DND-41 (cell line): ENCODE data around the gene EPHB2.

Experiments
- ATAC-seq: fragments of 200-7000 bp; cut with Tn5 transposase; 3 replicates; pipeline ENCODE4 v1.9.1; 2021; ENCODE audit warnings: low read depth; ENCODE audit not compliant: insufficient read depth
- DNase-seq: peaks from one replicate; pipeline ENCODE4 v3.0.0-alpha.2; 2020
- H2AFZ ChIP-seq: 2 replicates; pipeline ENCODE4 v1.6.0; 2012; ENCODE audit warnings: low read depth, low read length
- H3K27ac ChIP-seq: 2 replicates; pipeline ENCODE4 v1.5.1; 2012; ENCODE audit warnings: low read length, inconsistent platforms
- H3K27me3 ChIP-seq: fragments of 200-600 bp; sonication (generic); 2 replicates; pipeline ENCODE4 v1.6.0; 2012; ENCODE audit warnings: low read length, mild to moderate bottlenecking, inconsistent platforms; ENCODE audit not compliant: insufficient read depth, poor library complexity
- H3K36me3 ChIP-seq: 2 replicates; pipeline ENCODE4 v1.5.1; 2012; ENCODE audit warnings: low read length, inconsistent platforms; ENCODE audit not compliant: insufficient read depth
- H3K4me1 ChIP-seq: 2 replicates; pipeline ENCODE4 v1.5.1; 2012; ENCODE audit warnings: mild to moderate bottlenecking, low read length; ENCODE audit not compliant: insufficient read depth
- H3K4me2 ChIP-seq: 2 replicates; pipeline ENCODE4 v1.6.0; 2012; ENCODE audit warnings: mild to moderate bottlenecking, moderate library complexity, low read length, inconsistent platforms; ENCODE audit not compliant: insufficient read depth
- H3K4me3 ChIP-seq, 2 experiments: fragments of 200-600 bp in 1 of 2; shearing (Covaris generic) in 1 of 2; 2 replicates each; pipeline ENCODE4 v1.5.1; 2012 to 2016; ENCODE audit warnings: inconsistent platforms in 2 of 2, low read length in 2 of 2, mild to moderate bottlenecking in 2 of 2, low read depth in 1 of 2, moderate library complexity in 1 of 2
- H3K79me2 ChIP-seq: 2 replicates; pipeline ENCODE4 v1.6.0; 2012; ENCODE audit warnings: low read length, inconsistent platforms; ENCODE audit not compliant: insufficient read depth
- H3K9ac ChIP-seq: 2 replicates; pipeline ENCODE4 v1.6.0; 2012; ENCODE audit warnings: low read depth, mild to moderate bottlenecking, inconsistent platforms, low read length, moderate library complexity
- H3K9me3 ChIP-seq: 2 replicates; pipeline ENCODE4 v1.5.1; 2012; ENCODE audit warnings: low read length, moderate library complexity, mild to moderate bottlenecking, inconsistent platforms; ENCODE audit not compliant: insufficient read depth, severe bottlenecking
- H4K20me1 ChIP-seq: 2 replicates; pipeline ENCODE4 v1.6.0; 2012; ENCODE audit warnings: low read length; ENCODE audit not compliant: insufficient read depth
- CTCF ChIP-seq: IDR thresholded peaks from 2 replicates; pipeline ENCODE4 v1.5.1; 2012; ENCODE audit warnings: borderline replicate concordance, low read length, moderate library complexity, mild to moderate bottlenecking; ENCODE audit not compliant: poor library complexity, severe bottlenecking; ENCODE audit errors: extremely low read depth
- EZH2 ChIP-seq: IDR thresholded peaks from 3 replicates; pipeline ENCODE4 v1.6.1; 2012; ENCODE audit warnings: borderline replicate concordance, low read depth, mild to moderate bottlenecking, moderate library complexity, low read length, inconsistent platforms; ENCODE audit not compliant: severe bottlenecking

The EPHB2 gene

GRCh38 chr1:22792396-22793160, 81.9 kb downstream of the EPHB2 start:
- Histone ChIP-seq H3K27ac (no peak overlapping the region), H3K4me1 (no peaks in the 10 kb centered on the region), H2AFZ (no peak overlapping the region), H3K4me3 (no peak overlapping the region), H3K9me3 (no peaks in the 10 kb centered on the region), H3K36me3 (no peaks in the 10 kb centered on the region), H3K79me2 (no peaks in the 10 kb centered on the region), H4K20me1 (no peaks in the 10 kb centered on the region), H3K9ac (no peak overlapping the region), H3K27me3 (peaks cover 22% of the 10 kb centered on the region), H3K4me2 (no peak overlapping the region)
- DNase-seq, result no peak
- no peak for ATAC-seq
- TF ChIP-seq EZH2 (no peak), CTCF (no peak)

- H2AFZ ChIP-seq, result no peak overlapping the region
- no peak overlapping the region for H3K4me3 ChIP-seq
- H3K4me1 ChIP-seq, result no peaks in the 10 kb centered on the region
- DNase-seq (no peak), ATAC-seq (no peak)
- peaks cover 4% of the 10 kb centered on the region; the same call in 1 of the 2 replicates for H4K20me1 ChIP-seq
- no peaks in the 10 kb centered on the region for H3K36me3 ChIP-seq
- H3K79me2 ChIP-seq, result no peaks in the 10 kb centered on the region
- H3K27me3 ChIP-seq, result peaks cover 28% of the 10 kb centered on the region
- no peak for TF ChIP-seq CTCF
- TF ChIP-seq EZH2, result no peak
- no peak overlapping the region for H3K4me2 ChIP-seq
- no peaks in the 10 kb centered on the region for H3K9me3 ChIP-seq
- H3K9ac ChIP-seq, result no peak overlapping the region
- H3K27ac ChIP-seq, result no peak overlapping the region
Measured at GRCh38 chr1:22793647-22794046, 83.0 kb downstream of the EPHB2 start.

- Histone ChIP-seq H3K27ac (no peak overlapping the region), H3K9me3 (no peaks in the 10 kb centered on the region), H3K9ac (no peak overlapping the region), H4K20me1 (peaks cover 4% of the 10 kb centered on the region; the same call in 1 of the 2 replicates), H3K4me3 (no peak overlapping the region), H3K36me3 (no peaks in the 10 kb centered on the region), H3K4me1 (no peaks in the 10 kb centered on the region), H3K4me2 (no peak overlapping the region), H3K79me2 (no peaks in the 10 kb centered on the region), H3K27me3 (peaks cover 34% of the 10 kb centered on the region), H2AFZ (no peak overlapping the region)
- no peak for TF ChIP-seq EZH2
- no peak for TF ChIP-seq CTCF
- DNase-seq, result no peak
- no peak for ATAC-seq
Measured at GRCh38 chr1:22794647-22795365, 84.2 kb downstream of the EPHB2 start.
